HG02852 (cell line): ENCODE results near the gene DNAH8.
"Not testable (repeated sequence)": the region's sequence is repeated elsewhere in the genome, so short reads cannot be mapped to it uniquely, and the experiment has no call there.

ENCODE experiments used
- ATAC-seq: cut with Tn5 transposase; IDR thresholded peaks from one replicate; pipeline ENCODE4 v1.9.1; 2021; ENCODE audit warnings: mild to moderate bottlenecking, moderate library complexity; ENCODE audit not compliant: unreplicated experiment

Gene DNAH8

GRCh38 chr6:38831865-38832264, 116.8 kb downstream of the DNAH8 start:
- ATAC-seq: no peak

GRCh38 chr6:38833320-38833719, 118.2 kb downstream of the DNAH8 start:
- no peak for ATAC-seq

- ATAC-seq: no peak
These were observed 121.5 kb downstream of the DNAH8 start for GRCh38 chr6:38836585-38836984.

- no peak for ATAC-seq
These were observed 122.0 kb downstream of the DNAH8 start for GRCh38 chr6:38837101-38837500.

- no peak for ATAC-seq
These were observed 128.7 kb downstream of the DNAH8 start for GRCh38 chr6:38843798-38844197.

- ATAC-seq: no peak
These were observed 130.8 kb downstream of the DNAH8 start for GRCh38 chr6:38845931-38846330.

GRCh38 chr6:38846361-38846760, 131.2 kb downstream of the DNAH8 start:
- no peak for ATAC-seq

- ATAC-seq: no peak
These were observed 131.7 kb downstream of the DNAH8 start for GRCh38 chr6:38846844-38847243.

- ATAC-seq: no peak
These were observed 132.4 kb downstream of the DNAH8 start for GRCh38 chr6:38847497-38847896.

GRCh38 chr6:38848760-38849159, 133.6 kb downstream of the DNAH8 start:
- ATAC-seq: no peak

- no peak for ATAC-seq
These were observed 137.1 kb downstream of the DNAH8 start for GRCh38 chr6:38852215-38852614.

- no peak for ATAC-seq
These were observed 138.1 kb downstream of the DNAH8 start for GRCh38 chr6:38853236-38853635.

GRCh38 chr6:38856492-38856891, 141.4 kb downstream of the DNAH8 start:
- no peak for ATAC-seq

- ATAC-seq: no peak
These were observed 142.7 kb downstream of the DNAH8 start for GRCh38 chr6:38857815-38858214.

GRCh38 chr6:38860041-38860440, 144.9 kb downstream of the DNAH8 start:
- ATAC-seq: no peak

- no peak for ATAC-seq
These were observed 146.9 kb downstream of the DNAH8 start for GRCh38 chr6:38861926-38862401.

- no peak for ATAC-seq
These were observed 150.5 kb downstream of the DNAH8 start for GRCh38 chr6:38865521-38866174.

- ATAC-seq: no peak
These were observed 152.6 kb downstream of the DNAH8 start for GRCh38 chr6:38867726-38868125.

- no peak for ATAC-seq
These were observed 156.8 kb downstream of the DNAH8 start for GRCh38 chr6:38871741-38872568.

- no peak for ATAC-seq
These were observed 157.9 kb downstream of the DNAH8 start for GRCh38 chr6:38873001-38873400.

GRCh38 chr6:38873816-38874215, 158.7 kb downstream of the DNAH8 start:
- ATAC-seq: not testable (repeated sequence)

GRCh38 chr6:38876475-38876874, 161.4 kb downstream of the DNAH8 start:
- ATAC-seq: no peak
